IMR-90 (cell line): Measurements from ENCODE around the gene TM4SF5. TPM values are rescaled to one million over a fixed set of nuclear protein-coding genes. Genes with fewer than 3 reads are reported as not detected.

ENCODE experiments used
- ATAC-seq: fragments of 200-7000 bp; cut with Tn5 transposase; 2 replicates; pipeline ENCODE4 v1.9.1; 2020; ENCODE audit warnings: low read depth, mild to moderate bottlenecking, moderate library complexity
- BruUV-seq: library from RNA; stranded (reverse); fragments of 400-500 nt; replicated peaks from 2 replicates; lab custom pipeline; 2021; lab: Mats Ljungman, UMichigan
- CTCF ChIA-PET: fragments of 300-600 bp; formaldehyde crosslinking; extraction: SDS; loops from one replicate; lab custom pipeline; 2021; ENCODE audit warnings: antibody characterized with exemption; lab: Yijun Ruan, JAX
- POLR2A ChIA-PET: fragments of 300-600 bp; sonication (Branson Sonifier 250); formaldehyde crosslinking; loops from one replicate; lab custom pipeline; 2022; ENCODE audit warnings: antibody characterized with exemption; ENCODE audit not compliant: unreplicated experiment; lab: Charles Lee
- DNase-seq: peaks from one replicate; pipeline ENCODE4 v3.0.0; 2013
- H2AFZ ChIP-seq: replicated peaks from 2 replicates; pipeline ENCODE3; 2013; ENCODE audit warnings: low read length, mild to moderate bottlenecking; ENCODE audit not compliant: poor library complexity
- H2AK5ac ChIP-seq: 2 replicates; pipeline ENCODE4 v1.6.1; 2013; ENCODE audit warnings: low read depth, low read length, inconsistent platforms
- H2AK9ac ChIP-seq: replicated peaks from 2 replicates; pipeline ENCODE3; 2013; ENCODE audit warnings: mild to moderate bottlenecking, low read depth, low read length, moderate library complexity; ENCODE audit not compliant: poor library complexity
- H2BK120ac ChIP-seq: 2 replicates; pipeline ENCODE4 v1.6.1; 2013; ENCODE audit warnings: low read depth, low read length, inconsistent platforms
- H2BK15ac ChIP-seq: 3 replicates; pipeline ENCODE4 v1.6.1; 2013; ENCODE audit warnings: low read depth, low read length, inconsistent platforms
- H2BK20ac ChIP-seq: 2 replicates; pipeline ENCODE4 v1.6.1; 2013; ENCODE audit warnings: low read depth, mild to moderate bottlenecking, inconsistent platforms, low read length, moderate library complexity
- H2BK5ac ChIP-seq: 2 replicates; pipeline ENCODE4 v1.6.1; 2013; ENCODE audit warnings: mild to moderate bottlenecking, low read depth, low read length, inconsistent platforms; ENCODE audit not compliant: poor library complexity, severe bottlenecking
- H3K14ac ChIP-seq: replicated peaks from 2 replicates; pipeline ENCODE4 v1.6.1; 2013; ENCODE audit warnings: low read depth, low read length, inconsistent platforms
- H3K18ac ChIP-seq: 2 replicates; pipeline ENCODE4 v1.6.1; 2013; ENCODE audit warnings: low read depth, low read length, control low read depth
- H3K23ac ChIP-seq: 2 replicates; pipeline ENCODE4 v1.6.1; 2013; ENCODE audit warnings: low read depth, low read length, inconsistent platforms
- H3K27ac ChIP-seq: 2 replicates; pipeline ENCODE4 v1.5.1; 2013; ENCODE audit warnings: mild to moderate bottlenecking, control low read depth, low read length; ENCODE audit not compliant: insufficient read depth
- H3K27me3 ChIP-seq: 2 replicates; pipeline ENCODE4 v1.6.1; 2013; ENCODE audit warnings: low read length; ENCODE audit not compliant: control insufficient read depth, insufficient read depth
- H3K36me3 ChIP-seq: 2 replicates; pipeline ENCODE4 v1.6.1; 2013; ENCODE audit warnings: low read length, mixed read lengths; ENCODE audit not compliant: control insufficient read depth, insufficient read depth
- H3K4ac ChIP-seq: 2 replicates; pipeline ENCODE4 v1.6.1; 2013; ENCODE audit warnings: low read depth, low read length, inconsistent platforms
- H3K4me1 ChIP-seq: 2 replicates; pipeline ENCODE4 v1.6.1; 2013; ENCODE audit warnings: low read length, mixed read lengths; ENCODE audit not compliant: control insufficient read depth, insufficient read depth
- H3K4me2 ChIP-seq: 2 replicates; pipeline ENCODE4 v1.6.1; 2013; ENCODE audit warnings: low read depth, mild to moderate bottlenecking, control low read depth, low read length, moderate library complexity
- H3K4me3 ChIP-seq: 2 replicates; pipeline ENCODE4 v1.5.1; 2013; ENCODE audit warnings: low read depth, mild to moderate bottlenecking, control low read depth, low read length, moderate library complexity; ENCODE audit not compliant: insufficient read depth
- H3K56ac ChIP-seq: 2 replicates; pipeline ENCODE4 v1.6.1; 2013; ENCODE audit warnings: low read length, inconsistent platforms; ENCODE audit not compliant: insufficient read depth; ENCODE audit errors: extremely low read depth
- H3K79me1 ChIP-seq, 2 experiments: 2 replicates each; pipeline ENCODE4 v1.6.1; 2013; ENCODE audit warnings: low read length in 2 of 2, inconsistent platforms in 1 of 2, low read depth in 1 of 2
- H3K9ac ChIP-seq: 2 replicates; pipeline ENCODE4 v1.6.1; 2013; ENCODE audit warnings: low read depth, low read length, control low read depth
- H3K9me1 ChIP-seq: 2 replicates; pipeline ENCODE4 v1.6.1; 2013; ENCODE audit warnings: low read length, inconsistent platforms; ENCODE audit not compliant: insufficient read depth
- H3K9me3 ChIP-seq: 2 replicates; pipeline ENCODE4 v1.6.1; 2013; ENCODE audit warnings: low read length; ENCODE audit not compliant: control insufficient read depth, insufficient read depth
- H4K20me1 ChIP-seq: 2 replicates; pipeline ENCODE4 v1.6.1; 2013; ENCODE audit warnings: low read length, inconsistent platforms; ENCODE audit not compliant: insufficient read depth
- H4K5ac ChIP-seq: 2 replicates; pipeline ENCODE4 v1.6.1; 2013; ENCODE audit warnings: mild to moderate bottlenecking, low read depth, low read length, control low read depth
- H4K8ac ChIP-seq, 2 experiments: 2 replicates each; pipeline ENCODE4 v1.6.1; 2013; ENCODE audit warnings: low read depth in 2 of 2, low read length in 2 of 2, control low read depth in 1 of 2, inconsistent platforms in 1 of 2
- H4K91ac ChIP-seq: 2 replicates; pipeline ENCODE4 v1.6.1; 2013; ENCODE audit warnings: low read depth, low read length, inconsistent platforms; ENCODE audit not compliant: insufficient read depth
- BHLHE40 ChIP-seq: fragments of 150-350 bp; IDR thresholded peaks from 2 replicates; pipeline ENCODE4 v1.6.1; 2016; ENCODE audit warnings: mild to moderate bottlenecking, low read depth, low read length
- CEBPB ChIP-seq: IDR thresholded peaks from 2 replicates; pipeline ENCODE4 v1.6.1; 2012; ENCODE audit warnings: low read depth, low read length, improper control_type of control experiment
- CHD1 ChIP-seq: IDR thresholded peaks from 2 replicates; pipeline ENCODE4 v1.6.1; 2012; ENCODE audit warnings: low read depth, low read length, improper control_type of control experiment
- FOS ChIP-seq: fragments of 150-350 bp; IDR thresholded peaks from 2 replicates; pipeline ENCODE4 v1.6.1; 2016; ENCODE audit warnings: low read depth, low read length
- MAFK ChIP-seq: IDR thresholded peaks from 2 replicates; pipeline ENCODE4 v1.6.1; 2012; ENCODE audit warnings: low read depth, low read length, improper control_type of control experiment
- MAZ ChIP-seq: IDR thresholded peaks from 2 replicates; pipeline ENCODE4 v1.6.1; 2012; ENCODE audit warnings: low read depth, mild to moderate bottlenecking, low read length, improper control_type of control experiment, moderate library complexity, borderline replicate concordance
- MXI1 ChIP-seq: IDR thresholded peaks from 2 replicates; pipeline ENCODE4 v1.6.1; 2012; ENCODE audit warnings: low read depth, mild to moderate bottlenecking, low read length, moderate library complexity, borderline replicate concordance
- NFE2L2 ChIP-seq: fragments of 150-350 bp; IDR thresholded peaks from 2 replicates; pipeline ENCODE4 v1.6.1; 2016; ENCODE audit warnings: low read depth, mild to moderate bottlenecking, low read length
- POLR2A ChIP-seq: IDR thresholded peaks from 2 replicates; pipeline ENCODE4 v1.6.1; 2012; ENCODE audit warnings: mild to moderate bottlenecking, low read depth, low read length
- RAD21 ChIP-seq: IDR thresholded peaks from 2 replicates; pipeline ENCODE4 v1.6.1; 2012; ENCODE audit warnings: low read length, improper control_type of control experiment
- RCOR1 ChIP-seq: IDR thresholded peaks from 2 replicates; pipeline ENCODE4 v1.6.1; 2012; ENCODE audit warnings: mild to moderate bottlenecking, low read length, improper control_type of control experiment; ENCODE audit not compliant: insufficient replicate concordance
- RFX5 ChIP-seq: IDR thresholded peaks from 2 replicates; pipeline ENCODE4 v1.8.0; 2012; ENCODE audit warnings: low read depth, mild to moderate bottlenecking, low read length, moderate library complexity
- SMC3 ChIP-seq: fragments of 150-350 bp; IDR thresholded peaks from 2 replicates; pipeline ENCODE4 v1.6.1; 2016; ENCODE audit warnings: low read depth, mild to moderate bottlenecking, antibody characterized with exemption, low read length, moderate library complexity
- WGBS, 2 experiments: methylation state at CpG; one replicate each; pipeline versions ENCODE4 v1.1.5 to v1.1.7; 2013; ENCODE audit warnings: missing lambda C conversion rate in 2 of 2; ENCODE audit not compliant: insufficient read length in 1 of 2; ENCODE audit errors: extremely low coverage in 2 of 2; 5-methylcytosine and 5-hydroxymethylcytosine counted together
- dilution Hi-C: fragments of 300-500 bp; cut with HindIII; formaldehyde crosslinking; loops from one replicate; pipeline ENCODE4 v1.14.3; 2018; ENCODE audit warnings: low sequenced_read_pairs; ENCODE audit not compliant: unreplicated experiment
- in situ Hi-C: fragments of 300-500 bp; cut with MboI; formaldehyde crosslinking; loops from 3 replicates; pipeline ENCODE4 v1.14.3; 2019; ENCODE audit warnings: low sequenced_read_pairs, inconsistent platforms, mixed read lengths
- intact Hi-C: fragments of 100-400 bp; cut with micrococcal nuclease; formaldehyde crosslinking; loops from 2 replicates; pipeline ENCODE4 v1.10.0; 2022
- polyA plus RNA-seq, 3 experiments: library from polyadenylated mRNA; depleted of rRNA; stranded (reverse); fragments of >200 nt; gene quantifications; 2 replicates each; pipeline ENCODE4 v1.2.3, GENCODE V29; 2012; ENCODE audit warnings: low replicate concordance in 1 of 3
- total RNA-seq: library from RNA; depleted of rRNA; stranded (reverse); fragments of >200 nt; gene quantifications from 2 replicates; pipeline ENCODE4 v1.2.3, GENCODE V29; 2012
- TF ChIP-seq, protein P1 (sequence below): fragments of 150-350 bp; IDR thresholded peaks from 2 replicates; pipeline ENCODE4 v1.6.1; 2016; ENCODE audit warnings: low read depth, mild to moderate bottlenecking, low read length, moderate library complexity, borderline replicate concordance
- TF ChIP-seq, protein P2 (sequence below): fragments of 150-350 bp; IDR thresholded peaks from 2 replicates; pipeline ENCODE4 v1.6.1; 2017; ENCODE audit warnings: mild to moderate bottlenecking, antibody characterized with exemption, low read length, low read depth
- TF ChIP-seq, protein P3 (sequence below): conservative IDR thresholded peaks from 2 replicates; pipeline ENCODE4 v1.5.1; 2012; ENCODE audit warnings: mild to moderate bottlenecking, low read depth, low read length, improper control_type of control experiment

Gene TM4SF5
- total and polyA plus RNA-seq, 2 of the 4 experiments (the other 2 are of a cell fraction): not detected

DNA sequence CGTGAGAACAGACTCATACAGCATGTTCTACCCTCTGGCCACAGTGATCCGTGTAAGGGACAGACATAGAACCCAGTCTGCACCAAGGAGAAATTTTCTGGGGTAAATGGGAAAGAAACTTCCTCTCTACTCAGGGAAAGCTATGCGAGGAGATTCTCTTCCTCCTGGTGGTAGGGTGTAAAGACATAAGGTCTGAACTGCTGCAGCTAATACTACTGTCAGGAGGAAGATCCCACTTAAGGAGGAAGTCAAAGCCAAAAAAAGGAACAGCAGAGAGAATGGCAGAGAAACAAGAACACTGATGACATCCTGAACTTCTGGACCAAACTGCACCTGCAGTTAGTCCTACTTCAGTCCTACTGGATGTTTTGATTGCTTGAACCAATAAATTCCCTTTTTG, 7.1 kb upstream of the TM4SF5 start:
- no peaks in the 10 kb centered on the region for H3K9me3 ChIP-seq
- no peak overlapping the region for H2BK5ac ChIP-seq
- intact Hi-C loops: no loop called here
- H2BK20ac ChIP-seq: no peak overlapping the region
- in situ Hi-C loops: no loop called here
- H3K27me3 ChIP-seq: peaks cover 12% of the 10 kb centered on the region
- no CpG with 5 or more reads among the region's 3 CpGs for WGBS, 2 experiments
- no peak overlapping the region for H2AFZ ChIP-seq
- H3K36me3 ChIP-seq: no peaks in the 10 kb centered on the region
- H2AK5ac ChIP-seq: no peak overlapping the region
- no peak overlapping the region for H4K91ac ChIP-seq
- H4K8ac ChIP-seq: no peak overlapping the region
- dilution Hi-C loops: no loop called here
- H3K18ac ChIP-seq: no peak overlapping the region
- H3K56ac ChIP-seq: no peak overlapping the region
- no peak overlapping the region for H3K9ac ChIP-seq
- H3K27ac ChIP-seq: no peak overlapping the region
- no peak overlapping the region for H2BK120ac ChIP-seq
- no peak for TF ChIP-seq MAZ
- TF ChIP-seq CEBPB: no peak
- TF ChIP-seq BHLHE40: no peak
- TF ChIP-seq SMC3: no peak
- TF ChIP-seq, protein P1, sequence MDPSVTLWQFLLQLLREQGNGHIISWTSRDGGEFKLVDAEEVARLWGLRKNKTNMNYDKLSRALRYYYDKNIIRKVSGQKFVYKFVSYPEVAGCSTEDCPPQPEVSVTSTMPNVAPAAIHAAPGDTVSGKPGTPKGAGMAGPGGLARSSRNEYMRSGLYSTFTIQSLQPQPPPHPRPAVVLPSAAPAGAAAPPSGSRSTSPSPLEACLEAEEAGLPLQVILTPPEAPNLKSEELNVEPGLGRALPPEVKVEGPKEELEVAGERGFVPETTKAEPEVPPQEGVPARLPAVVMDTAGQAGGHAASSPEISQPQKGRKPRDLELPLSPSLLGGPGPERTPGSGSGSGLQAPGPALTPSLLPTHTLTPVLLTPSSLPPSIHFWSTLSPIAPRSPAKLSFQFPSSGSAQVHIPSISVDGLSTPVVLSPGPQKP: no peak
- no peak for TF ChIP-seq FOS
- TF ChIP-seq, protein P2, sequence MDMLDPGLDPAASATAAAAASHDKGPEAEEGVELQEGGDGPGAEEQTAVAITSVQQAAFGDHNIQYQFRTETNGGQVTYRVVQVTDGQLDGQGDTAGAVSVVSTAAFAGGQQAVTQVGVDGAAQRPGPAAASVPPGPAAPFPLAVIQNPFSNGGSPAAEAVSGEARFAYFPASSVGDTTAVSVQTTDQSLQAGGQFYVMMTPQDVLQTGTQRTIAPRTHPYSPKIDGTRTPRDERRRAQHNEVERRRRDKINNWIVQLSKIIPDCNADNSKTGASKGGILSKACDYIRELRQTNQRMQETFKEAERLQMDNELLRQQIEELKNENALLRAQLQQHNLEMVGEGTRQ: no peak
- no peak for TF ChIP-seq CHD1
- TF ChIP-seq RAD21: no peak
- TF ChIP-seq MXI1: no peak
- no peak for TF ChIP-seq RCOR1
- no peak for TF ChIP-seq MAFK
- no peak for TF ChIP-seq POLR2A
- TF ChIP-seq, protein P3, sequence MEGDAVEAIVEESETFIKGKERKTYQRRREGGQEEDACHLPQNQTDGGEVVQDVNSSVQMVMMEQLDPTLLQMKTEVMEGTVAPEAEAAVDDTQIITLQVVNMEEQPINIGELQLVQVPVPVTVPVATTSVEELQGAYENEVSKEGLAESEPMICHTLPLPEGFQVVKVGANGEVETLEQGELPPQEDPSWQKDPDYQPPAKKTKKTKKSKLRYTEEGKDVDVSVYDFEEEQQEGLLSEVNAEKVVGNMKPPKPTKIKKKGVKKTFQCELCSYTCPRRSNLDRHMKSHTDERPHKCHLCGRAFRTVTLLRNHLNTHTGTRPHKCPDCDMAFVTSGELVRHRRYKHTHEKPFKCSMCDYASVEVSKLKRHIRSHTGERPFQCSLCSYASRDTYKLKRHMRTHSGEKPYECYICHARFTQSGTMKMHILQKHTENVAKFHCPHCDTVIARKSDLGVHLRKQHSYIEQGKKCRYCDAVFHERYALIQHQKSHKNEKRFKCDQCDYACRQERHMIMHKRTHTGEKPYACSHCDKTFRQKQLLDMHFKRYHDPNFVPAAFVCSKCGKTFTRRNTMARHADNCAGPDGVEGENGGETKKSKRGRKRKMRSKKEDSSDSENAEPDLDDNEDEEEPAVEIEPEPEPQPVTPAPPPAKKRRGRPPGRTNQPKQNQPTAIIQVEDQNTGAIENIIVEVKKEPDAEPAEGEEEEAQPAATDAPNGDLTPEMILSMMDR: no peak
- TF ChIP-seq NFE2L2: no peak
- no peak for TF ChIP-seq RFX5
- no peak overlapping the region for H3K4me2 ChIP-seq
- H3K4ac ChIP-seq: no peak overlapping the region
- H3K23ac ChIP-seq: no peak overlapping the region
- DNase-seq (no peak), ATAC-seq (no peak)
- no peaks in the 10 kb centered on the region for H3K4me1 ChIP-seq
- no peak overlapping the region for H3K14ac ChIP-seq
- no peak overlapping the region for H4K5ac ChIP-seq
- no peak overlapping the region for H2AK9ac ChIP-seq
- H4K20me1 ChIP-seq: no peaks in the 10 kb centered on the region
- POLR2A ChIA-PET: no interaction called here
- H3K9me1 ChIP-seq: 0 out of 2 replicates have a peak, but pooled peaks cover 3% of the 10 kb centered on the region
- H3K79me1 ChIP-seq: no peaks in the 10 kb centered on the region
- no peak overlapping the region for H3K4me3 ChIP-seq
- no TSS peak for BruUV-seq
- no peak overlapping the region for H2BK15ac ChIP-seq
- CTCF ChIA-PET: no interaction called here
